Measurements from ENCODE around the gene PLCG1.

Gene PLCG1

DNA sequence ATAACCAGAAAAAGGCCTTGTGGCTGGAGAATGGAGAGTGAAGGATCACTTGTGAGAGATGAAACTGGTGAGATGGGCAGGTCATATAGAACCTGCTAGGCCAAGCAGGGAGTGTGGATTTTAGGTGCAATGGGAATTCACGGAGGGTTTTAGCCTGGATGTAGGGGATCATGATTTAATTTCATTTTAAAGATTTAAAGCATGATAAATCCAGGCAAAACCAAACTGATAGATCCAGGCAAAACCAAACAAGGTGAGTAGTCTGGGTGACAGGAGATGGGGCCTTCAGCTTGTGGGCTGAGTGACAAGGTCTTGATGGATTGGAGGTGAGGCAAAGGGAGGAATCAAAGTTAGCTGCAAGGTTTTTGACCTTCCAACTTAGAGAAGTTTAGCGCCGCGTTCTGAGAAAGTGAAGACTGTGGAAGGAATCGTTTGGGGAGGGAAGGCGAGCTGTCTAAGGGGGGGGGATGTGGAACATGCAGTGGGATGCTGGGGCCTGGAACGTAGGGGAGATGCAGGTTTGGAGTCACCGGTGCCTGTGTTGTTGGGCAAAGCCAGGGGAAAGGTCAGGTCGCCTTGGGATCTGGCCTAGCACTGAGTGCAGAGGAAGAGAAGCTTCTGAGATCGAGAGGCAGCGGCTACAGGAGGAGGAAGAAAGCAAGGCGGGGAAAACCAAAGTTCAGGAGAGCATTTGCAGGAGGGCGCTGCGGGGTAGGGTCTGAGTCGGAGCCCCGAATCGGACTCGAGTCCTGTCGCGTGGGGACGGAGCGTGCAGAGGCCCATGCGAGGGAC, 1.3 kb upstream of the PLCG1 start:
- no peaks in the 10 kb centered on the region for H3K27me3 ChIP-seq (ENCODE audit: control insufficient read depth in 1 of 2, insufficient read depth in 2 of 2, low read length in 2 of 2)
- no peaks in the 10 kb centered on the region for H3K36me3 ChIP-seq (ENCODE audit: control insufficient read depth in 1 of 2, insufficient read depth in 2 of 2, low read length in 2 of 2)
- H3K4me1 ChIP-seq (ENCODE audit: control insufficient read depth in 1 of 2, insufficient read depth in 2 of 2, low read length in 2 of 2), result peaks cover 32 to 39% of the 10 kb centered on the region in 2 donors
- no peaks in the 10 kb centered on the region for H3K9me3 ChIP-seq (ENCODE audit: control insufficient read depth in 1 of 2, low read length in 2 of 2)
- peak overlapping the region; percentile 67 to 80 for H3K4me3 ChIP-seq (ENCODE audit: low read depth in 1 of 2, low read length in 2 of 2)
- peak overlapping the region; percentile 48 to 61 for H3K9ac ChIP-seq (ENCODE audit: low read depth in 1 of 2, low read length in 2 of 2)
- H3K27ac ChIP-seq (ENCODE audit: low read depth, low read length), result no peak overlapping the region

- Histone ChIP-seq H3K9me3 (ENCODE audit: control insufficient read depth in 1 of 2, low read length in 2 of 2) (no peaks in the 10 kb centered on the region), H3K4me1 (ENCODE audit: control insufficient read depth in 1 of 2, insufficient read depth in 2 of 2, low read length in 2 of 2) (peaks cover 49 to 57% of the 10 kb centered on the region in 2 donors), H3K27ac (ENCODE audit: low read depth, low read length) (peak overlapping the region; percentile 76), H3K36me3 (ENCODE audit: control insufficient read depth in 1 of 2, insufficient read depth in 2 of 2, low read length in 2 of 2) (no peaks in the 10 kb centered on the region), H3K4me3 (ENCODE audit: low read depth in 1 of 2, low read length in 2 of 2) (peak overlapping the region; percentile 74 to 80), H3K9ac (ENCODE audit: low read depth in 1 of 2, low read length in 2 of 2) (peak overlapping the region; percentile 53 to 86), H3K27me3 (ENCODE audit: control insufficient read depth in 1 of 2, insufficient read depth in 2 of 2, low read length in 2 of 2) (no peaks in the 10 kb centered on the region)
These were observed 501 bp downstream of the PLCG1 start for GRCh38 chr20:41137614-41138474.

GRCh38 chr20:41138475-41139226, 1.3 kb downstream of the PLCG1 start:
- Histone ChIP-seq H3K9ac (ENCODE audit: low read depth in 1 of 2, low read length in 2 of 2) (peak overlapping the region; percentile 53 to 86), H3K27me3 (ENCODE audit: control insufficient read depth in 1 of 2, insufficient read depth in 2 of 2, low read length in 2 of 2) (no peaks in the 10 kb centered on the region), H3K4me3 (ENCODE audit: low read depth in 1 of 2, low read length in 2 of 2) (peak overlapping the region; percentile 74 to 80), H3K27ac (ENCODE audit: low read depth, low read length) (peak overlapping the region; percentile 57), H3K4me1 (ENCODE audit: control insufficient read depth in 1 of 2, insufficient read depth in 2 of 2, low read length in 2 of 2) (peaks cover 56 to 63% of the 10 kb centered on the region in 2 donors), H3K36me3 (ENCODE audit: control insufficient read depth in 1 of 2, insufficient read depth in 2 of 2, low read length in 2 of 2) (no peaks in the 10 kb centered on the region), H3K9me3 (ENCODE audit: control insufficient read depth in 1 of 2, low read length in 2 of 2) (no peaks in the 10 kb centered on the region)

DNA sequence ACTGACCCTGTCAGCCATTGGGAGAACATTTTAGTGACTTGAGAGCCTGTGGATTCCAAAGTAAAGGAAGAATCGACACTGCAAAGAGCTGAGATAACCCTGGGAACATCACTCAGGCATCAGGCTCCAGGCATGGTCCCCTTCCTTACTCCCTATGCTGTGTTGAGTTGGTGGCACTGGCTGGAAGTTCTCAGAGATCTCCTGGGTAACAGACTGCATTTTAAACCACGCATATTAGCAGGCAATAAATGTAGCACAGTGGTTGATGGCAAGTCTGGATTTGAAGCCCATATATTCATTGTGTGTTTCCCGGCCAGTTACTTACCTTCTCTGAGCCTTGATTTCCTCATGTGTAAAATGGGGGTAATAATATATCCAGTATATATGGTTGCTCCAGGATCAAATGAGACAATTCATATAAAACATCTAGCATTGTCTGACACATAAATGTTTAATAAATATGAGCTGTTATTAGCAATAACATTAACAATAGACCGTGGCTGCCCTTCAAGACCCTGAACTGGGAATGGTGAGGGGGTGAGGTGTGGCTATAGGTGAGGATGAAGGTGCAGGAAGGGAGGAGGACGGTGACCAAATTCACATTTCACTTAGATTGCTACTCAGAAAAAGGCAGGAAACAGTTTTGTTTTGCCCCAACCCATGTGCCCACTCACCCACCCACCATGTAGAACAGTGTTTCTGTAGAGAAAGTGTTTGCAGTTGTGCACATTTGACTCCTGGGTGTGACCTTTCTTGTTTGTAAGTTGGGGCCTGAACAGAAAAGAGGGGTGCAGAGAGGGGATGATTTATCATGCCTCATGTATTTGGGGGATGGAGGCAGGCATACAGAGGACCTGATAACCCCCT, 2.1 kb downstream of the PLCG1 start:
- Histone ChIP-seq H3K9me3 (ENCODE audit: control insufficient read depth in 1 of 2, low read length in 2 of 2) (no peaks in the 10 kb centered on the region), H3K9ac (ENCODE audit: low read depth in 1 of 2, low read length in 2 of 2) (peak overlapping the region; percentile 53 to 86), H3K4me3 (ENCODE audit: low read depth in 1 of 2, low read length in 2 of 2) (peak overlapping the region; percentile 74 to 80), H3K27me3 (ENCODE audit: control insufficient read depth in 1 of 2, insufficient read depth in 2 of 2, low read length in 2 of 2) (no peaks in the 10 kb centered on the region), H3K4me1 (ENCODE audit: control insufficient read depth in 1 of 2, insufficient read depth in 2 of 2, low read length in 2 of 2) (peaks cover 56 to 63% of the 10 kb centered on the region in 2 donors), H3K27ac (ENCODE audit: low read depth, low read length) (no peak overlapping the region), H3K36me3 (ENCODE audit: control insufficient read depth in 1 of 2, insufficient read depth in 2 of 2, low read length in 2 of 2) (no peaks in the 10 kb centered on the region)

- peak overlapping the region; percentile 28 to 49 for H3K9ac ChIP-seq (ENCODE audit: low read depth in 1 of 2, low read length in 2 of 2)
- no peaks in the 10 kb centered on the region for H3K36me3 ChIP-seq (ENCODE audit: control insufficient read depth in 1 of 2, insufficient read depth in 2 of 2, low read length in 2 of 2)
- no peak overlapping the region for H3K27ac ChIP-seq (ENCODE audit: low read depth, low read length)
- no peaks in the 10 kb centered on the region for H3K9me3 ChIP-seq (ENCODE audit: control insufficient read depth in 1 of 2, low read length in 2 of 2)
- H3K4me1 ChIP-seq (ENCODE audit: control insufficient read depth in 1 of 2, insufficient read depth in 2 of 2, low read length in 2 of 2), result peaks cover 63 to 68% of the 10 kb centered on the region in 2 donors
- H3K4me3 ChIP-seq (ENCODE audit: low read depth in 1 of 2, low read length in 2 of 2), result peak overlapping the region; percentile 2 to 74
- no peaks in the 10 kb centered on the region for H3K27me3 ChIP-seq (ENCODE audit: control insufficient read depth in 1 of 2, insufficient read depth in 2 of 2, low read length in 2 of 2)
These were observed 3.1 kb downstream of the PLCG1 start for GRCh38 chr20:41140226-41141133.

GRCh38 chr20:41141153-41141815, 3.9 kb downstream of the PLCG1 start:
- Histone ChIP-seq H3K27ac (ENCODE audit: low read depth, low read length) (no peak overlapping the region), H3K4me1 (ENCODE audit: control insufficient read depth in 1 of 2, insufficient read depth in 2 of 2, low read length in 2 of 2) (peaks cover 66 to 73% of the 10 kb centered on the region in 2 donors), H3K36me3 (ENCODE audit: control insufficient read depth in 1 of 2, insufficient read depth in 2 of 2, low read length in 2 of 2) (peaks cover 0 to 1% of the 10 kb centered on the region in 2 donors), H3K27me3 (ENCODE audit: control insufficient read depth in 1 of 2, insufficient read depth in 2 of 2, low read length in 2 of 2) (no peaks in the 10 kb centered on the region), H3K4me3 (ENCODE audit: low read depth in 1 of 2, low read length in 2 of 2) (peak overlapping the region in 1 of 2 donors; percentile 74), H3K9ac (ENCODE audit: low read depth in 1 of 2, low read length in 2 of 2) (peak overlapping the region; percentile 28 to 49), H3K9me3 (ENCODE audit: control insufficient read depth in 1 of 2, low read length in 2 of 2) (no peaks in the 10 kb centered on the region)

DNA sequence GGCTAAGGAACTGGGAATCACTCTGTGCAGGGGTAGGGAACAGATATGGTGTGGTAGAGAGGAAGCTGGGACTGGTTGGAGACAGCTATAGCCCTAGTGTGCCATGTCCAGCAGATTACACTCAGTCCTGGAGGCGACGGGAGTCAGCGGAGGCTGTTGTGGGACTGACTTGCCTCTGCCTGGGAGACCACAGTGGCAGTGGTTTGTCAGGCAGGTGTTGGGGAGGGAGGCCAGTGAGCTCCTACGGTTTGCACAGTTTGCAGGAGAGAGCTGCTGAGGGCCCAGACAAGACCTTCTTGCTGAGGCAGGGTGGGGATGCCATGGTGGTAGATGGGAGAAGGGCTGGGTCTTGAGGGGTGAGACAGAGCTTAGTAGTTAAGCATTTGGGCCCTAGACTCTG, 4.9 kb downstream of the PLCG1 start:
- no peaks in the 10 kb centered on the region for H3K27me3 ChIP-seq (ENCODE audit: control insufficient read depth in 1 of 2, insufficient read depth in 2 of 2, low read length in 2 of 2)
- no peaks in the 10 kb centered on the region for H3K9me3 ChIP-seq (ENCODE audit: control insufficient read depth in 1 of 2, low read length in 2 of 2)
- H3K9ac ChIP-seq (ENCODE audit: low read depth in 1 of 2, low read length in 2 of 2), result peak overlapping the region; percentile 25 to 28
- H3K4me1 ChIP-seq (ENCODE audit: control insufficient read depth in 1 of 2, insufficient read depth in 2 of 2, low read length in 2 of 2), result peaks cover 73 to 79% of the 10 kb centered on the region in 2 donors
- peaks cover 0 to 3% of the 10 kb centered on the region in 2 donors for H3K36me3 ChIP-seq (ENCODE audit: control insufficient read depth in 1 of 2, insufficient read depth in 2 of 2, low read length in 2 of 2)
- H3K4me3 ChIP-seq (ENCODE audit: low read depth in 1 of 2, low read length in 2 of 2), result peak overlapping the region in 1 of 2 donors; percentile 16
- no peak overlapping the region for H3K27ac ChIP-seq (ENCODE audit: low read depth, low read length)

GRCh38 chr20:41142919-41143318, 5.6 kb downstream of the PLCG1 start:
- peaks cover 77 to 85% of the 10 kb centered on the region in 2 donors for H3K4me1 ChIP-seq (ENCODE audit: control insufficient read depth in 1 of 2, insufficient read depth in 2 of 2, low read length in 2 of 2)
- no peak overlapping the region for H3K4me3 ChIP-seq (ENCODE audit: low read depth in 1 of 2, low read length in 2 of 2)

More at GRCh38 chr20:41142919-41143318, 5.6 kb downstream of the PLCG1 start:
- Histone ChIP-seq H3K27ac (ENCODE audit: low read depth, low read length) (no peak overlapping the region), H3K9ac (ENCODE audit: low read depth in 1 of 2, low read length in 2 of 2) (no peak overlapping the region), H3K27me3 (ENCODE audit: control insufficient read depth in 1 of 2, insufficient read depth in 2 of 2, low read length in 2 of 2) (no peaks in the 10 kb centered on the region), H3K36me3 (ENCODE audit: control insufficient read depth in 1 of 2, insufficient read depth in 2 of 2, low read length in 2 of 2) (peaks cover 0 to 3% of the 10 kb centered on the region in 2 donors), H3K9me3 (ENCODE audit: control insufficient read depth in 1 of 2, low read length in 2 of 2) (no peaks in the 10 kb centered on the region)
